IPS-15b (cell line): ENCODE measurements around the gene INPP1.

Source experiments
- H3K27me3 ChIP-seq: one replicate; pipeline ENCODE4 v1.6.1; 2013; ENCODE audit warnings: low read length; ENCODE audit not compliant: control insufficient read depth, insufficient read depth
- H3K36me3 ChIP-seq: one replicate; pipeline ENCODE4 v1.6.1; 2013; ENCODE audit warnings: low read length; ENCODE audit not compliant: control insufficient read depth, insufficient read depth
- H3K4me1 ChIP-seq: one replicate; pipeline ENCODE4 v1.6.1; 2013; ENCODE audit warnings: mild to moderate bottlenecking, low read length; ENCODE audit not compliant: control insufficient read depth, insufficient read depth
- H3K4me3 ChIP-seq: one replicate; pipeline ENCODE4 v1.5.1; 2013; ENCODE audit warnings: low read depth, low read length
- H3K9ac ChIP-seq: one replicate; pipeline ENCODE4 v1.6.1; 2013; ENCODE audit warnings: low read depth, mild to moderate bottlenecking, low read length
- H3K9me3 ChIP-seq: one replicate; pipeline ENCODE4 v1.6.1; 2013; ENCODE audit warnings: mild to moderate bottlenecking, low read length; ENCODE audit not compliant: control insufficient read depth, insufficient read depth

The INPP1 gene

DNA sequence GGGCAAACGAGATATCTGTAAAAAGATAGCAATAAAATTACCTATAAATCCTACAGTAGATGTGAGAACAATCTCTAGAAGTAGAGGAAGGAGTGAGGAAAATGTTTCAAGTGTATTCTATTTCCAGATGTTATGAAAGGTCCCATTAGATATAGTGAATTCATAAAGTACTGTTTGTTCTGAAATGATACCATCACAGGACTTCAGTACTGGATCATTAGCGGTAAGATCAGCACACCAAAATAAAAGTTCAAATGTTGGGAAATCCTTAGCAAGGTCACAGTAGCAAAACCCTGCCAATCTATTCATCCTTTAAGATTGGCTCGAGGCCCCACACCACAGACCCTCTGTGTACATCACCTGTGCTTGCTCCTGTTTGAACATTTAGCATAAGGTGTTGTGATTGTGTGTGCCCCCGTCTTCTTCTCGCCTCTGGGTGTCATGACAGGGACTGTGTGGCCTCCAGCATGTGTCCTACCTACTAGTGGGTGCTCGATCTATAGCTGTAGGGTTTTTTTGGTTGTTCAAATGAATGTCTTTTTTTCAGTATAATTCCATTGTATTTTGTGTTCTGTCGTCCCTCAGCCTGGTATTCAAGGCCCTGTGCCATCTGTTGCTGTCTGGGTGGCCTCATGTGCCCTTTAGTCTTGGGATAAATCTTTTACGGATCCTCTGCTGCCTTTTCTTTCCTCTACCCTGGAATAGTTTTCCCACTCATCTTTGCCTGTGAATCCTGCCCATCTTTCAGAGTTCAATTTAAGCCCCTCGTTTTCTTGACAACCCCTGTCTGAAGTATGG, 73.9 kb downstream of the INPP1 start:
- H3K27me3 ChIP-seq: no peaks in the 10 kb centered on the region
- no peaks in the 10 kb centered on the region for H3K9me3 ChIP-seq
- H3K9ac ChIP-seq: no peak overlapping the region
- no peak overlapping the region for H3K4me3 ChIP-seq
- H3K4me1 ChIP-seq: peaks cover 15% of the 10 kb centered on the region
- H3K36me3 ChIP-seq: no peaks in the 10 kb centered on the region

DNA sequence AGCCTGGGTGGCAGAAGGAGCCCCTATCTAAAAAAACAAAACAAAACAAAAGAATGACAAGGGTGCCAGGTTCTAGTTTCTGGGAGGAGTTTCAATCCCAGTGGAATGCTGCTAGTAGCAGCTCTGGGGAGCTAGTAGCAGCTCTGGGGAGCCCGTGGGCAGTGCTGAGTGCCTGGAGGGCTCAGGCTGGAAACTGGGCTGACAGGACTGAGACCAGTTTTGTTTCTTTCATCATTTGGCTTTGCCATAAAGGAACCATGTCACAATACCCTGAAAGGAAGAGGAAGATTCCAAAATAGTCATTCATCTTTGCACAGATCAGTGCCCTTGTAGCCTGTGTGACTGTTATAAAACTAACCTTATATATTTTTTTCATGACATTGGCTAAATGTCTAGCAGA, 75.3 kb downstream of the INPP1 start:
- no peak overlapping the region for H3K9ac ChIP-seq
- H3K36me3 ChIP-seq: no peaks in the 10 kb centered on the region
- H3K9me3 ChIP-seq: no peaks in the 10 kb centered on the region

DNA sequence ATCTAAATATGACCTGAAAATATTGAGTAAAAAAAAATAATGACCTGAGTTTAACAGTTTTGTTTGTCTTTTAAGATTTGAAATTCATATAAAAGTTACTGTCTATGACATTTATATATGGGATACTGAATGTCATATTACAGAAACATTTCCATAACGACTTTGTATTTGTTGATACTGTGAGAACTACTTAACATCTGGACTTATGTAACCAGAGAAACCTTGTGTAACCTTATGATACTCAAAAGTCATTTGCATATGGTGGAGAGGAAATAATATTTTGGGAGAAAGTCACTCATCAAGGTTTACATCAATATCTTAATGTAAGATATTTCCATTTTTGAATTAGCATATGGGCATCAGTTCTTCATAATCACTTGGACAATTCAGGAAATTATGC, 77.4 kb downstream of the INPP1 start:
- no peaks in the 10 kb centered on the region for H3K36me3 ChIP-seq
- H3K9me3 ChIP-seq: no peaks in the 10 kb centered on the region
- H3K27me3 ChIP-seq: no peaks in the 10 kb centered on the region
- no peak overlapping the region for H3K9ac ChIP-seq
- H3K4me3 ChIP-seq: no peak overlapping the region
- H3K4me1 ChIP-seq: no peaks in the 10 kb centered on the region

More for the DNA sequence above, 75.3 kb downstream of the INPP1 start:
- Histone ChIP-seq H3K4me1 (peaks cover 1% of the 10 kb centered on the region), H3K4me3 (no peak overlapping the region), H3K27me3 (no peaks in the 10 kb centered on the region)
